SU-DHL-6 (cell line): ENCODE data around the gene HK2.

ENCODE experiments used
- H2AFZ ChIP-seq: fragments of 200-600 bp; sonication (generic); 2 replicates; pipeline ENCODE4 v1.6.1; 2014; ENCODE audit warnings: low read depth, mild to moderate bottlenecking, moderate library complexity, mixed read lengths, antibody characterized with exemption, low read length; ENCODE audit not compliant: severe bottlenecking
- H3F3A ChIP-seq: fragments of 200-600 bp; shearing (Covaris generic); 2 replicates; pipeline ENCODE4 v1.6.0; 2016; ENCODE audit warnings: antibody characterized with exemption, mild to moderate bottlenecking; ENCODE audit not compliant: insufficient read depth
- H3K27ac ChIP-seq: fragments of 200-600 bp; sonication (generic); 2 replicates; pipeline ENCODE4 v1.5.1; 2016; ENCODE audit warnings: low read depth, mild to moderate bottlenecking, low read length, moderate library complexity, mixed read lengths
- H3K27me3 ChIP-seq: fragments of 200-600 bp; sonication (generic), shearing (Covaris generic); 2 replicates; pipeline ENCODE4 v1.6.0; 2014; ENCODE audit warnings: mild to moderate bottlenecking, low read length
- H3K36me3 ChIP-seq: fragments of 200-600 bp; sonication (generic); 2 replicates; pipeline ENCODE4 v1.6.1; 2014; ENCODE audit warnings: mild to moderate bottlenecking, low read length, mixed read lengths
- H3K4me2 ChIP-seq: fragments of 300-600, 200-600 bp; shearing (Covaris generic), sonication (generic); 2 replicates; pipeline ENCODE4 v1.6.0; 2014; ENCODE audit warnings: low read length, low read depth, mild to moderate bottlenecking; ENCODE audit not compliant: poor library complexity, severe bottlenecking
- H3K4me3 ChIP-seq: fragments of 200-600 bp; sonication (generic); 2 replicates; pipeline ENCODE4 v1.5.1; 2014; ENCODE audit warnings: antibody characterized with exemption, low read length, mild to moderate bottlenecking, mixed read lengths; ENCODE audit not compliant: insufficient read depth, poor library complexity, severe bottlenecking
- H3K79me2 ChIP-seq: fragments of 200-600 bp; sonication (generic); 2 replicates; pipeline ENCODE4 v1.6.1; 2014; ENCODE audit warnings: mild to moderate bottlenecking, low read length, moderate library complexity; ENCODE audit not compliant: insufficient read depth
- H3K9ac ChIP-seq: fragments of 200-600 bp; sonication (generic); 2 replicates; pipeline ENCODE4 v1.7.0; 2014; ENCODE audit warnings: mild to moderate bottlenecking, low read length
- H3K9me2 ChIP-seq: fragments of 200-600 bp; sonication (generic); replicated peaks from 2 replicates; pipeline ENCODE4 v1.6.1; 2014; ENCODE audit warnings: low read length; ENCODE audit not compliant: insufficient read depth
- H3K9me3 ChIP-seq: fragments of 200-600 bp; sonication (generic); 2 replicates; pipeline ENCODE4 v1.6.1; 2014; ENCODE audit warnings: low read length, mixed read lengths; ENCODE audit not compliant: insufficient read depth
- H4K20me1 ChIP-seq: fragments of 200-600 bp; sonication (generic); 2 replicates; pipeline ENCODE4 v1.6.1; 2014; ENCODE audit warnings: low read depth, mild to moderate bottlenecking, antibody characterized with exemption, low read length, moderate library complexity, mixed read lengths
- CTCF ChIP-seq: fragments of 200-600 bp; sonication (generic); IDR thresholded peaks from one replicate; pipeline ENCODE4 v1.5.1; 2017; ENCODE audit warnings: antibody characterized with exemption, mild to moderate bottlenecking, low read length, moderate library complexity; ENCODE audit not compliant: insufficient read depth, poor library complexity, severe bottlenecking
- EZH2phosphoT487 ChIP-seq: fragments of 200-600 bp; sonication (generic), shearing (Covaris generic); conservative IDR thresholded peaks from 2 replicates; pipeline ENCODE4 v1.6.1; 2018; ENCODE audit warnings: mild to moderate bottlenecking, antibody characterized with exemption, low read length, moderate library complexity, mixed read lengths

Gene HK2

GRCh38 chr2:74806355-74806839 is 27.5 kb upstream of the HK2 start:
- H3F3A ChIP-seq, result no peaks in the 10 kb centered on the region
- TF ChIP-seq CTCF, result no peak
- TF ChIP-seq EZH2phosphoT487, result no peak
- no peaks in the 10 kb centered on the region for H3K79me2 ChIP-seq
- H3K4me2 ChIP-seq, result no peak overlapping the region
- no peaks in the 10 kb centered on the region for H3K9me2 ChIP-seq
- H3K9me3 ChIP-seq, result no peaks in the 10 kb centered on the region
- H3K4me3 ChIP-seq, result no peak overlapping the region
- no peak overlapping the region for H3K9ac ChIP-seq
- H3K36me3 ChIP-seq, result no peaks in the 10 kb centered on the region
- H4K20me1 ChIP-seq, result no peaks in the 10 kb centered on the region
- no peak overlapping the region for H2AFZ ChIP-seq
- no peak overlapping the region for H3K27ac ChIP-seq
- H3K27me3 ChIP-seq, result no peaks in the 10 kb centered on the region

- Histone ChIP-seq H3K79me2 (no peaks in the 10 kb centered on the region), H3K9me3 (no peaks in the 10 kb centered on the region), H4K20me1 (no peaks in the 10 kb centered on the region), H3K4me2 (no peak overlapping the region), H3K27me3 (no peaks in the 10 kb centered on the region), H3K4me3 (no peak overlapping the region), H3K27ac (no peak overlapping the region), H3K9ac (no peak overlapping the region), H2AFZ (no peak overlapping the region), H3K9me2 (no peaks in the 10 kb centered on the region), H3K36me3 (no peaks in the 10 kb centered on the region), H3F3A (no peaks in the 10 kb centered on the region)
- TF ChIP-seq CTCF (no peak), EZH2phosphoT487 (no peak)
These were observed 27.0 kb upstream of the HK2 start for GRCh38 chr2:74806920-74807319.

DNA sequence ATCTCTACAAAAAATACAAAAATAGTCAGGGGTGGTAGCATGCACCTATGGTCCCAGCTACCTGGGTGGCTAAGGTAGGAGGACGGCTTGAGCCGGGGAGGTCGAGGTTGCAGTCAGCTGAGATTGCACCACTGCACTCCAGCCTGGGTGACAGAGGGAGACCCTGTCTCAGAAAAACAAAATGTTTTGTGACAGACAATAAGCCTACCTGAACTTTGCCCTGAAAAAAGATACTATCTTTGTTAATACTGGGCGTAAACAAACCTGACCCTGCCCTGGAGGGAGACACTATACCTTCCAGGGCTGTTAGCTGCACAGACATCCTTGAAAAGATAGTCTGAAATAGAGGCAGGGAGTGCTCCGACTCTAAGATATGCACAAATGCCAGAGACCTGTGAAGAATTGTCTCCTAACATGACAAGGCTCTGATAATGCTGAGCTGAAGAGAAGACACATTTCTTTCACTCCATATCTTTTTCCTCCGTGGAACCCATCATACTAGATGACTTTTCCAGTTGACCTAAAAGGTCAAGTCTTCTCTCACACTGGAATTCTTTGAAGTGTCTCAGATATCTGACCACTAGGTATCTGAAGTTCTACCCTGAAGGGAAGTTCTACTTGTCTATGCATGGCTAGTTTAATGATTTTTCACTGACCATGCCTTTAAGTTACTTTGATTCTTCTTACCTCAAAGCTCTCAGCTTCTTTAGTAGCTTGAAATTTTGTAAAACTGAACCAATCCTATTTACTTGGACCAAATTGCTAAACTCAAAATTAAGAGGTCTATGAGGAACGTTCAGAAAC is 20.9 kb upstream of the HK2 start:
- TF ChIP-seq CTCF (no peak), EZH2phosphoT487 (no peak)
- Histone ChIP-seq H3K27ac (no peak overlapping the region), H3K9me2 (no peaks in the 10 kb centered on the region), H3K4me3 (no peak overlapping the region), H3K79me2 (no peaks in the 10 kb centered on the region), H3K9me3 (no peaks in the 10 kb centered on the region), H3K4me2 (no peak overlapping the region), H3K27me3 (no peaks in the 10 kb centered on the region), H2AFZ (no peak overlapping the region), H3K36me3 (no peaks in the 10 kb centered on the region), H4K20me1 (no peaks in the 10 kb centered on the region), H3K9ac (no peak overlapping the region), H3F3A (no peaks in the 10 kb centered on the region)
